BE2C (cell line): ENCODE measurements around the gene ERG28. TPM values are rescaled to one million over a fixed set of nuclear protein-coding genes. Genes with fewer than 3 reads are reported as not detected.

Experiments used
- DNase-seq: peaks from one replicate; pipeline ENCODE4 v3.0.0-alpha.2; 2020
- H3K27me3 ChIP-seq: fragments of 250-450 bp; sonication (Bioruptor Pico); 2 replicates; pipeline ENCODE4 v1.5.1; 2020; ENCODE audit warnings: mild to moderate bottlenecking
- H3K36me3 ChIP-seq: fragments of 250-450 bp; sonication (Bioruptor Pico); 2 replicates; pipeline ENCODE4 v1.5.1; 2020; ENCODE audit warnings: mild to moderate bottlenecking
- H3K4me1 ChIP-seq: fragments of 250-450 bp; sonication (Bioruptor Pico); 2 replicates; pipeline ENCODE4 v1.5.1; 2020
- H3K4me3 ChIP-seq: 2 replicates; pipeline ENCODE4 v1.5.1; 2011; ENCODE audit warnings: low read depth, low read length
- H3K9me3 ChIP-seq: fragments of 250-450 bp; sonication (Bioruptor Pico); 2 replicates; pipeline ENCODE4 v1.5.1; 2020
- CTCF ChIP-seq: IDR thresholded peaks from 2 replicates; pipeline ENCODE4 v1.5.1; 2012; ENCODE audit warnings: mild to moderate bottlenecking, low read depth, low read length
- polyA plus RNA-seq: library from polyadenylated mRNA; unstranded; fragments of >200 nt; gene quantifications from one replicate; pipeline ENCODE4 v1.2.1, GENCODE V29; 2012; ENCODE audit warnings: low read depth, missing spikeins; ENCODE audit not compliant: insufficient read length, insufficient read depth

Gene ERG28
- 15.1 TPM for polyA plus RNA-seq

GRCh38 chr14:75660630-75661498 is at the start of gene ERG28, which contains the start of gene TTLL5:
ERG28 (minus strand) TSS chr14:75660876; CDS start chr14:75657502, 3,374 bp downstream.
TTLL5 (plus strand) TSS chr14:75661246; CDS start chr14:75663150, 1,904 bp downstream.
- DNase-seq: peak; percentile 96
- Histone ChIP-seq H3K9me3 (no peaks in the 10 kb centered on the region), H3K27me3 (no peaks in the 10 kb centered on the region), H3K36me3 (peaks cover 4% of the 10 kb centered on the region; the same call in 1 of the 2 replicates), H3K4me1 (no peaks in the 10 kb centered on the region), H3K4me3 (peak within 1 kb of the TSS; percentile 90)
- no peak for TF ChIP-seq CTCF

GRCh38 chr14:75709207-75709812 is 48.6 kb upstream of the ERG28 start:
- Histone ChIP-seq H3K9me3 (no peaks in the 10 kb centered on the region), H3K36me3 (peaks cover 5% of the 10 kb centered on the region), H3K4me1 (no peaks in the 10 kb centered on the region), H3K27me3 (no peaks in the 10 kb centered on the region), H3K4me3 (no peak overlapping the region)
- DNase-seq: peak; percentile 76
- peak; percentile 89 for TF ChIP-seq CTCF

- no peaks in the 10 kb centered on the region for H3K4me1 ChIP-seq
- DNase-seq: no peak
- no peak overlapping the region for H3K4me3 ChIP-seq
- no peaks in the 10 kb centered on the region for H3K27me3 ChIP-seq
- peaks cover 8% of the 10 kb centered on the region for H3K36me3 ChIP-seq
- H3K9me3 ChIP-seq: no peaks in the 10 kb centered on the region
- TF ChIP-seq CTCF: no peak
Observed at GRCh38 chr14:75705014-75705413, 44.3 kb upstream of the ERG28 start.

GRCh38 chr14:75703467-75703866 is 42.8 kb upstream of the ERG28 start:
- Histone ChIP-seq H3K4me3 (no peak overlapping the region), H3K27me3 (no peaks in the 10 kb centered on the region), H3K36me3 (peaks cover 13% of the 10 kb centered on the region), H3K9me3 (no peaks in the 10 kb centered on the region), H3K4me1 (no peaks in the 10 kb centered on the region)
- no peak for TF ChIP-seq CTCF
- DNase-seq: no peak

- H3K4me3 ChIP-seq: no peak overlapping the region
- H3K27me3 ChIP-seq: no peaks in the 10 kb centered on the region
- DNase-seq: no peak
- no peak for TF ChIP-seq CTCF
- no peaks in the 10 kb centered on the region for H3K4me1 ChIP-seq
- peaks cover 13% of the 10 kb centered on the region for H3K36me3 ChIP-seq
- no peaks in the 10 kb centered on the region for H3K9me3 ChIP-seq
Observed at GRCh38 chr14:75702616-75703261, 42.1 kb upstream of the ERG28 start.
